Thyroid gland (tissue), 4 donors: ENCODE data around the gene COA4.

ENCODE experiments used
- CTCF ChIP-seq, 6 experiments: fragments of 200-600 bp in 3 of 6; fragments of 450-650 bp in 3 of 6; sonication (generic) in 3 of 6; IDR thresholded peaks; one replicate each; pipeline ENCODE4 v1.5.1; 2016 to 2019; ENCODE audit warnings: antibody characterized with exemption in 6 of 6, mild to moderate bottlenecking in 2 of 6, inconsistent platforms in 1 of 6, moderate library complexity in 1 of 6
- POLR2A ChIP-seq, 2 donors: fragments of 450-650 bp; IDR thresholded peaks; one replicate each; pipeline ENCODE4 v1.6.1; 2017; ENCODE audit warnings: antibody characterized with exemption in 2 of 2, mild to moderate bottlenecking in 2 of 2, moderate library complexity in 1 of 2

- TF ChIP-seq CTCF (IDR thresholded peaks at IDR 0.05) (no peak), POLR2A (IDR thresholded peaks at IDR 0.05) (no peak)
Observed at GRCh38 chr11:73830261-73830660, 46.4 kb downstream of the COA4 start.
